ENCODE measurements around the gene ROBO1.

The ROBO1 gene

GRCh38 chr3:79170021-79170420, 597.8 kb downstream of the ROBO1 start:
- DNase-seq (ENCODE audit: low read depth in 2 of 2) = no peak

- no peak for DNase-seq (ENCODE audit: low read depth in 2 of 2)
Observed at GRCh38 chr3:79167651-79168416, 600.0 kb downstream of the ROBO1 start.

- no peak for DNase-seq (ENCODE audit: low read depth in 2 of 2)
Observed at GRCh38 chr3:79162653-79163052, 605.1 kb downstream of the ROBO1 start.

GRCh38 chr3:79161941-79162340, 605.9 kb downstream of the ROBO1 start:
- DNase-seq (ENCODE audit: low read depth in 2 of 2) = no peak

GRCh38 chr3:79160421-79160820, 607.4 kb downstream of the ROBO1 start:
- no peak for DNase-seq (ENCODE audit: low read depth in 2 of 2)

- no peak for DNase-seq (ENCODE audit: low read depth in 2 of 2)
Observed at GRCh38 chr3:79159736-79160135, 608.1 kb downstream of the ROBO1 start.

- no peak for DNase-seq (ENCODE audit: low read depth in 2 of 2)
Observed at GRCh38 chr3:79157191-79157590, 610.6 kb downstream of the ROBO1 start.

GRCh38 chr3:79154865-79155264, 612.9 kb downstream of the ROBO1 start:
- no peak for DNase-seq (ENCODE audit: low read depth in 2 of 2)

- no peak for DNase-seq (ENCODE audit: low read depth in 2 of 2)
Observed at GRCh38 chr3:79148786-79149185, 619.0 kb downstream of the ROBO1 start.

GRCh38 chr3:79146024-79146423, 621.8 kb downstream of the ROBO1 start:
- no peak for DNase-seq (ENCODE audit: low read depth in 2 of 2)

- DNase-seq (ENCODE audit: low read depth in 2 of 2) = no peak
Observed at GRCh38 chr3:79140708-79141107, 627.1 kb downstream of the ROBO1 start.

- no peak for DNase-seq (ENCODE audit: low read depth in 2 of 2)
Observed at GRCh38 chr3:79139395-79140068, 628.3 kb downstream of the ROBO1 start.

GRCh38 chr3:79125313-79125984, 642.3 kb downstream of the ROBO1 start:
- DNase-seq (ENCODE audit: low read depth in 2 of 2) = no peak

GRCh38 chr3:79115458-79115857, 652.3 kb downstream of the ROBO1 start:
- DNase-seq (ENCODE audit: low read depth in 2 of 2) = no peak

GRCh38 chr3:79113876-79114275, 653.9 kb downstream of the ROBO1 start:
- no peak for DNase-seq (ENCODE audit: low read depth in 2 of 2)

GRCh38 chr3:79111375-79112052, 656.3 kb downstream of the ROBO1 start:
- DNase-seq (ENCODE audit: low read depth in 2 of 2) = no peak

- DNase-seq (ENCODE audit: low read depth in 2 of 2) = no peak
Observed at GRCh38 chr3:79109754-79110153, 658.0 kb downstream of the ROBO1 start.

- DNase-seq (ENCODE audit: low read depth in 2 of 2) = no peak
Observed at GRCh38 chr3:79103307-79103706, 664.5 kb downstream of the ROBO1 start.

- no peak for DNase-seq (ENCODE audit: low read depth in 2 of 2)
Observed at GRCh38 chr3:79097964-79098660, 669.7 kb downstream of the ROBO1 start.

- no peak for DNase-seq (ENCODE audit: low read depth in 2 of 2)
Observed at GRCh38 chr3:79094654-79095053, 673.1 kb downstream of the ROBO1 start.

GRCh38 chr3:79086514-79086913, 681.3 kb downstream of the ROBO1 start:
- DNase-seq (ENCODE audit: low read depth in 2 of 2) = no peak

- no peak for DNase-seq (ENCODE audit: low read depth in 2 of 2)
Observed at GRCh38 chr3:79085171-79085570, 682.6 kb downstream of the ROBO1 start.
